ENCODE measurements around the gene GP9.
"Not testable (repeated sequence)": the region's sequence is repeated elsewhere in the genome, so short reads cannot be mapped to it uniquely, and the experiment has no call there.

GP9 gene

GRCh38 chr3:129104051-129104450, 43.5 kb downstream of the GP9 start:
- no peak overlapping the region for H3K4me3 ChIP-seq (ENCODE audit: low read depth, low read length)
- DNase-seq (ENCODE audit: low read depth), result no peak
- TF ChIP-seq CTCF (conservative IDR thresholded peaks at IDR 0.05; ENCODE audit: low read depth, low read length), result no peak

GRCh38 chr3:129104498-129105079, 44.0 kb downstream of the GP9 start:
- no peak for DNase-seq (ENCODE audit: low read depth)
- no peak overlapping the region for H3K4me3 ChIP-seq (ENCODE audit: low read depth, low read length)
- TF ChIP-seq CTCF (conservative IDR thresholded peaks at IDR 0.05; ENCODE audit: low read depth, low read length), result no peak

GRCh38 chr3:129105862-129106261, 45.3 kb downstream of the GP9 start:
- TF ChIP-seq CTCF (conservative IDR thresholded peaks at IDR 0.05; ENCODE audit: low read depth, low read length), result no peak
- H3K4me3 ChIP-seq (ENCODE audit: low read depth, low read length), result no peak overlapping the region
- DNase-seq (ENCODE audit: low read depth), result no peak

GRCh38 chr3:129106320-129106719, 45.7 kb downstream of the GP9 start:
- no peak for TF ChIP-seq CTCF (conservative IDR thresholded peaks at IDR 0.05; ENCODE audit: low read depth, low read length)
- no peak overlapping the region for H3K4me3 ChIP-seq (ENCODE audit: low read depth, low read length)
- DNase-seq (ENCODE audit: low read depth), result no peak

GRCh38 chr3:129106866-129107565, 46.4 kb downstream of the GP9 start:
- no peak for DNase-seq (ENCODE audit: low read depth)
- H3K4me3 ChIP-seq (ENCODE audit: low read depth, low read length), result no peak overlapping the region
- no peak for TF ChIP-seq CTCF (conservative IDR thresholded peaks at IDR 0.05; ENCODE audit: low read depth, low read length)

GRCh38 chr3:129107793-129108192, 47.2 kb downstream of the GP9 start:
- no peak overlapping the region for H3K4me3 ChIP-seq (ENCODE audit: low read depth, low read length)
- DNase-seq (ENCODE audit: low read depth), result no peak
- no peak for TF ChIP-seq CTCF (conservative IDR thresholded peaks at IDR 0.05; ENCODE audit: low read depth, low read length)

GRCh38 chr3:129111076-129111780, 50.6 kb downstream of the GP9 start:
- not testable (repeated sequence) for H3K4me3 ChIP-seq (ENCODE audit: low read depth, low read length); DNase-seq (ENCODE audit: low read depth)
